Activated CD4-positive, alpha-beta T cell treated with anti-CD3 and anti-CD28 coated beads for 1 hour (primary cell): Measurements from ENCODE around the gene EDEM1.
"Not testable (repeated sequence)": the region's sequence is repeated elsewhere in the genome, so short reads cannot be mapped to it uniquely, and the experiment has no call there.

Experiments
- DNase-seq: peaks from one replicate; pipeline ENCODE4 v3.0.0-alpha.2; 2020

EDEM1 gene

DNA sequence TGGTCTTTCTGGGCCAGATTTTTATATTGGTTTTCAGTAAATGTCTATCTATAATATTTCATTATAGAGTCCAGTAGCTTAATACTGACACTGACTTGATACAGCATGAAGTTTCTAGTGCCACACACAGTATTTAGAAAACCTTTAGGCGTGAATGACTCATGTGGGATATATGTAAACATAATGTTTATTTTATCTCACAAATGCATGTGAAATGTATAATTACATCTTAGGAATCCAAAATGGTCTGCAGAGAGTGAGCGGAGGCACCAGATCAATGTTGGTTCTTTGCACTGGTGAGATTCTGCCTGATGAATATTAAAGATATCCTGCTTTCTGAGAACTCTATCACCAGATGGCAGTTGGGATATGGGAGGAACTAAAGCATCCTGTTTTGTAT, 8.5 kb upstream of the EDEM1 start:
- not testable (repeated sequence) for DNase-seq

DNA sequence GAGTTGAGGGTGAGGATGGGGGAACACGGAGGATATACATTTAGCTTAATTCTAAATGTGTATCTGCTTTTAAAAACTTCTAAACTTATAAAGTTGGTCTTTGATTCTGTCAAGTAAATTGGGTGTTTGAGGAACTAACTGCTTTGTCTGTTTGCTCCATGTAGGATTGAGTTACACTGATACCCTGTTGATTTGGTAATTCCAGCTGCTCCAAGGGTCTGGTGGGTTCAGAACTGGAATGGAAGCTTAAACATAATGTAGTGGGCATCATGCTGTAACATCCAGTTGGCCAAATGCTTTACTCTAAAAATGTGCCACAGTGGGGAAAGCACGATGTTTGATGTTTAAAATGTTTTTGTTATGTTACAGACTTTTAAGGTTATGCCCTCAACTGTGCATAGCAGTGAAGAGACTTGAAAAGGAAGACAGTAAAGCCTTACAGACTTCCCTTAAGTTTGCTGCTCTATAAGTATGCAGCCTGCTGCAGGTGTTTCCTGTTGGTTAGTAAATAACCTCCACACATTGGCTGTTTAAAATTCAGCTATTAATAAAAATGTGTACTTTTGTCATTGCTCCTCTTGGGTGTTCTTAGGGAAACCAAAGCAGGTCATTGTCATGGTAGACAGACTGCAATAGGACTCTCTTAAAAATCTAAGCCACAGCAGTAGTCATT, 5.9 kb upstream of the EDEM1 start:
- no peak for DNase-seq

DNA sequence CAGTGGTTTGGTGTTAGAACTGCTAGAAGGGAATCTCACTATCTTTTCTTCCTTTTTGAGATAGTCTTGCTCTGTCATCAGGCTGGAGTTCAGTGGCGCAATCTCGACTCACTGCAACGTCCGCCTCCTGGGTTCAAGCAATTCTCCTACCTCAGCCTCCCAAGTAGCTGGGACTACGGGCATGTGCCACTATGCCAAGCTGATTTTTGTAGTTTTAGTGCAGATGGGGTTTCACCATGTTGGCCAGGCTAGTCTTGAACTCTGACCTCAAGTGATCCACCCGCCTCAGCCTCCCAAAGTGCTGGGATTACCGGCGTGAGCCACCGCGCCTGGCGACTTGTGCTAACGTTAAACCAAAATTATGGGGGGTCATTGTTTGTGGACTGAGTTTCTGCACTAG, 3.8 kb upstream of the EDEM1 start:
- DNase-seq: not testable (repeated sequence)

DNA sequence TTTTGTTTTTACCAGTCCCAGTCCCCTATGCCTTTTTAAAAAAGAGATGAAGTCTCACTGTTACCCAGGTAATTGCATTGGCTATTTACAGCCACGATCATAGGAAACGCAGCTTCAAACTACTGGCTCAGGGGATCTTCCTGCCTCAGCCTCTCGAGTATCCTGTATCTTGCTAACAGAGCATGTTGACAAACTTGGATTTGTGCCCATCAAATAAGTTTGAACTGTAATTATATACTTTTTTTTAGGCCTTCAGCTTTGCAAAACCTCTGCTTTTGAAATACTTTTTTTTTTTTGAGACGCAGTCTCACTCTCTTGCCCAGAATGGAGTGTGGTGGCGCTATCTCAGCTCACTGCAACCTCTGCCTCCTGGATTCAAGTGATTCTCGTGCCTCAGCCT, 3.0 kb upstream of the EDEM1 start:
- no peak for DNase-seq

DNA sequence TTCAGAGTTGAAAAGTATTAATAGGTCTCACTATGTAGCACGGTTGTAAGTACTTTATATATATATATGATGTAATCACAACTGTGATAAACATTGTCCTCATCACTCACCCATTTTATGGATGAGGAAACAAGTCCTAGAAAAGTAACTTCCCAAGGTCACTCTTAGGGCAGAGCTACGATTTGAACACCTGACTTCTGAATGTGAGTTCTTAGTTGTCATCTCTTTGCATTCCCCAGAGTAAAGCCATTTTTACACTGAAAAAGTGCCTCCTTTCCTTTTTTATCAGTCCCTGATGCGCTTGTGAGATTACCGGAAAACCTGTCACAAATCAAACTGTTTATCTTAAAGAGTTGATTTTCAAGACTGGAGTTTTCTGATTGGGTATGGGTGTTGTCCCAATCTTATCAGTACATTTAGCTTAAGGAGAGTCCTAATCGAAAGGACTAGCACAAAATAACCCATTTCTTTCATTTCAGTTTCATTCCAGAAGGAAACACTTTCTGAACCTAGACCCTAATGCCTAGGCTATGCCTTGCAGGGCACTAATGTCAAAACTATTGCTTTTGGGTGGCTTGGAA, 2.3 kb upstream of the EDEM1 start:
- no peak for DNase-seq

DNA sequence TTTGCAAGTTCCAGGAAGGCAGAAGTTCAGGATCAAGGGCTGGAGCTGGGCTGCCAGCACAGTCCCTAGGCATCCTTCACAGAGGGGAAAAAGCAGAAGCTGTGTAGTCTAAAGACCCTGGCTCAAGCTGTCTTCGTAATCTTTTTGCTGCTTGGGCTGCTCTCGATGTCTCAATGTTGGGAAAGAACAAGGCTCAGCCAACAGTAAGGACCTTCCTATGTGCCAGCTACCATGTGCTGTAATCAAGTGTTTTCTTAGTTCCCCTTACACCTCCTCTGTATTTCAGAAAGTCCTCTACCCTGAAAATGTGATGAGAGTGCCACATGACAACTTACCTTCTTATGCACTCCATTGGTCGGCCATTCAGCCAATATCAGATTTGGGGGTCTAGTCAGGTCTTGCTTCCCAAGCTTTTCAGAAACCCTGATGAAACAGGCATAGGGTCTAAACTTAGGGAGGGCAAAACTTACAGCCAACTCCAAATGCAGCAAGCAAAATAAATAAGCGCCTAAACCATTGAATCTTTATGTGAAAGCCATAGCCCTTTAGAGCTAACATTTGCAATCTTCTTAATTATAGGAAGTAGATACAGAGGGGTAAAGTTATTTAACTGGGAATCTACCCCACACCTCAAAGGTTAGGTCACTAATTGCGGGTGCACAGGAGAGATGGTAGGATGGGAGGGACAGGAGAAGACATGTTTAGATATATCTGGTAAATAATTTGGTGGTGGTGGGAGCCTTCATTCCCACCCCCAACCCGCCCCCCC, 1.2 kb upstream of the EDEM1 start:
- no peak for DNase-seq

DNA sequence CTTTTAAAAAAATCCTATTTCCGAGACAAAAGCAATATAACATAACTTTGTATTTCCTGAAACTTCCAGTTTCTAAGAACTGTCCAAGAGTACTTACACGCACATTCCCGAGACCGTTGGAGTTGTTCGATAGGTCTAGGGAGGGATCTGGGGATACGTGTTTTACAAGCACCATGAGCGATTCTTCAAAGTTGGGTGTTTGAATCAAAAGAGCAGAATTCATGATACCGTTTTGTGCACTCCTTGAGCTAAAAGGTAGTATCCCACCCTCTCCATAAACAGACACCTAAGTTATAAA, 700 bp upstream of the EDEM1 start:
- DNase-seq: no peak

DNA sequence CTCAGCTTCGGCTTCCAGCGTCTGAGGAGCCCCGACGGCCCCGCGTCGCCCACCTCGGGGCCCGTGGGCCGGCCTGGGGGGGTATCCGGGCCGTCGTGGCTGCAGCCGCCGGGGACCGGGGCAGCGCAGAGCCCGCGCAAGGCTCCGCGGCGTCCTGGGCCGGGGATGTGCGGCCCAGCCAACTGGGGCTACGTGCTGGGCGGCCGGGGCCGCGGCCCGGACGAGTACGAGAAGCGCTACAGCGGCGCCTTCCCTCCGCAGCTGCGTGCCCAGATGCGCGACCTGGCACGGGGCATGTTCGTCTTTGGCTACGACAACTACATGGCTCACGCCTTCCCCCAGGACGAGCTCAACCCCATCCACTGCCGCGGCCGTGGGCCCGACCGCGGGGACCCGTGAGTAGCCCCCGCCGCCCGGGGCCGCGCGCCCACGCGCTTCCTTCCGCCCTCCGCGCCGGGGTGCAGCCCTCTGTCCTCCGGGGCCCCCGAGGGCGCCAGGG, 462 bp downstream of the EDEM1 start:
- peak; percentile 32 for DNase-seq

DNA sequence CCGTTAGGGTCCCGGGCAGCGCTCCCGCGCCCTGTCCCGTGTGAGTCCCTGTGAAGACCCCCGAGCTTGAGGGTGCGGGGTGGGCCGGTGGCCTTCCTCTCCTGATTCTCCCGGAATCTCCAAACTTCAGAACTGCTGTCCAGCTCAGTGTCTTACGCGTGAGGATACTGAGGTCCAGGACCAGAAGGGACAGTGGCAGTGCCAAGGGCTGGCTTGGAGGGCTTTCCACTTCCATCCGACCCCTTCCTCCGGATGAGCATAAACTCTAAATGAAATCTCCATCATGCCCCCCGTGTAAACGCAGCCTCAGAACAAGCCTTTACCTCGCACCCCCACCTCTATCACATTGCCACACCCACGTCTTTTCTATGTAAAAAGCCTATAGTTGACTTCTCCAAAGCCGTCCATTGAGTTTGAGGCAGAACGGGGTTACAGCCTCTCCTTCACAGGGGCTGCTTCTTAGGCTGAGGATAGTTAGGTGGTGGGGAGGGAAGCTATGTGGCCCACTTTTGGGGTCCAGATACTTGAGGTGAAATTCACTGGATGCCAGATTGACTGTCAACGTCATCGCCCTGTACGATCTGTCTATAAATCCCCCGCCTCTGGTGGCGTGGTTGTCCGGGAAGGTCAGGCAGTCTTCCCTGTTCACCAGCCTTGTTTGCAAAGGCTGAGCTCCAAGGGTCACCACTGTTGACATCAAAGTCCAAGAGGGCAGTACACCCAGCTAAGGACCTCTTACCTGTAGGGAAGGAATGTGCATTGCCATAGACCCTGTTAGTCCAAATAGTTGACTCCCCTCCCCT, 1.1 kb downstream of the EDEM1 start:
- DNase-seq: peak; percentile 42

DNA sequence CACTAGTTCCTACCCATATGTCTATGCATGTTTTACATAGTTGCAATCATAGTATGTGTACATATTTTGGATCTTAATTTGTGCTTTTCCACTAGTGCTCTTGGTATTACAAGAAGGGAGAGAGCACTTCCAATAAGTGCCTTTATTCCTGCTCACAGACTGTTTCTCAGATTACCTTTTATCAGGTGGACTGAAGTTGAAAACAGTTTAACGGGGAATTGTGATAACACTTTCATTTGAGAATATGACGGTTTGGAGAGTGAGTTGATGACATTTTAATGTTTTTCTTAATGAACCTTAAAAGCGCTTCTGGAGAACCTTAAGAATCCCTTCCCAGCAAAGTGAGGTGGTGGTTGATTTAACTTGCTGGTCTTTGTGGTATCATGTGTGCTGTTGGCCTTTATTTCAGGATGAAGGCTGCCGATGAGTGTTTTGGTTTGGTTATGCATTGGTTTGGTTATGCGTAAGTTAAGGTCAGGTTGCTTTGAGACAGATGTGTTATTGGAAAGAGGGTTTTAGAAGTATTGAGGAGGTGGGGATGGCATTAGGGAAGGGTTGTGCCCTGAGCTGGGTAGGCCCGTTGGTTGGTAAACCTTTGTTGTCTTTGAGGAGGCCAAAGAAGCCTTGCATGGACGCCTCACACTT, 2.8 kb downstream of the EDEM1 start:
- DNase-seq: no peak

DNA sequence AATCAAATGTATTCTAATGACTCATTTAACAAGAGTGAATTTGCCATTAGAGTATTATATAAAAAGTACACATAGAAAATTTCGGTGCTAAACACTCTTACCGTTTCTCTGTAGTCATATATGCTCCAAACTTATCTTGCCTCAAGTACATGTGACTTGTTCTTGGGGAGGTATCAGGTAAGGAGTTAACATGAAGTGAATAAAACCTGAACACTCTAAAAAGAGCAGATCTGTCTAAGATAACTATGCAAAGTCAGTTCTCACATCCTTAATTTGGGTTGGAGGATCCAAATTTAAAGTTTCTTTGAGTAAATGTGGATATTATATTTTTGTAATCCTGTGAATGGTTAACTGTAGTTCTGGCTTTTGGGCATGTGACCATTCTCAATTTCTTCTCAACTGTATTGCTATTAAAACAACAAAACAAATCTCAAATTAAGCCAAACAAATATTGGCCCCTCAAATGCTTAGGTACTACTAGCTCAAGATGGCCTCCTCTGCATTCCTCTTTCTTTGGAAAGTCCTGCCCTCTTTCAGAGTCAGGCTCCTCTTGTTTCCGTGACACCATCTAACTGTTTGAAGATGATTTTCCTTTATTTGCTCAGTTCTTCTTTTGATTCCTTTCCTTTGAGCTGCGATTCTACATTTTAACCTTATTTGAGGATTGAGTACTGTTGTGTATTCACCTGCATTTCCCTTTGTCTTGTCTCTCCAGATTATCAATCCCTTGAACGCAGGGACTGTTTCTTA, 4.2 kb downstream of the EDEM1 start:
- DNase-seq: no peak

DNA sequence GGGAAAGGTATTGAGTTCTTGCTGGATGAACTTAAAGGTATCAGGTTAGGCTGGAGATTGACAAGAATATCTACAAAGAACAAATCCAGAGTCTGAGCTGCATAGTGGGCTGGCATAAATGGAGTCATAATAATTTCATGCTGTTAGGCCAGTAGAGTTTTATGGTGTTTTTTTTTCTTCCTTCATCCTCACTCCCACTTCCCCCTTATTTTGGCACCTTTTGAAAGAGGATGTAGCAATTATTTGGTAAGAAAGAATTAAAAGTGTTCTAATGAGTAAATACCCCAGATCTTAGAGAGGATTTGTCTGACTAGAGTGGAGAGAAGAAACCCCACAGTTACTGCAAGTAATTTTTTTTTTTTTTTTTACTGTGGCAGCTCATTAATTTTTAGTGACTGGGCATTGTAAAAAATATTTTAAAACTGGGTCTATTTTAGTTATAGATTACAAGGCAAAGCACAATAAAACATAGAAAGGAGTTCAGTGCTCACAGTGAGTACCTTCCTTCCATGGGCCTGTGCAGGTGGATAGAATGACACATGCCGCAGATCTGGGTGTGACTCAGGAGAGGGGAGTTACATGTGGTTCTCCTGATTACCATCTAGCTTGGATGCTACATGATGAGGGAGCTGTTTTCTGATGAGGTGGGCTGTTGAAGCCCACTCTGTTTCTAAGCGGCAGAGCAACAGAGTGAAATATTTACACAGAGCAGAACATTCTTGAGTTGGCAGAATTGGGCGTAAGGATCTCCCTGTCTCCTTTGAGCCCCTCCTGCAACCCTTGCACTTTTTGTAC, 5.3 kb downstream of the EDEM1 start:
- DNase-seq: no peak

DNA sequence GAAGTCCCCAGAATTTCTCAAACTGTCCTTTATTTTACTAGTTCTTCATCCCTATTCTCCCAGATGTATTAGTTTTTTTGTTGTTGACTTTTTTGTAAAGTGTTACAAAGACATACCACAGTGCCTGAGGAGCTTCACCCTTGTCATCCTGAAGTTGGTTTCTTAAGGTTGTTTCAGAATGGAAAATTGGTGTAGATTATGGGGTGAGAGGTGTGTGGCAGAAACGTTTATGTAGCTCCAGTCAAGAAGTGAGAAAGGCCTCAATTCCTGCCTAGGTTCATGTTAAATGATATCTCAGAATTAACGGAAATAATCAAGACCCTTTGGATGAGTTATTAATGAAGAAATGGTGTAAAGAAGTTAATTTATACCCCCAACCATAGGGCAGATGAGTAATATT, 6.8 kb downstream of the EDEM1 start:
- DNase-seq: no peak

DNA sequence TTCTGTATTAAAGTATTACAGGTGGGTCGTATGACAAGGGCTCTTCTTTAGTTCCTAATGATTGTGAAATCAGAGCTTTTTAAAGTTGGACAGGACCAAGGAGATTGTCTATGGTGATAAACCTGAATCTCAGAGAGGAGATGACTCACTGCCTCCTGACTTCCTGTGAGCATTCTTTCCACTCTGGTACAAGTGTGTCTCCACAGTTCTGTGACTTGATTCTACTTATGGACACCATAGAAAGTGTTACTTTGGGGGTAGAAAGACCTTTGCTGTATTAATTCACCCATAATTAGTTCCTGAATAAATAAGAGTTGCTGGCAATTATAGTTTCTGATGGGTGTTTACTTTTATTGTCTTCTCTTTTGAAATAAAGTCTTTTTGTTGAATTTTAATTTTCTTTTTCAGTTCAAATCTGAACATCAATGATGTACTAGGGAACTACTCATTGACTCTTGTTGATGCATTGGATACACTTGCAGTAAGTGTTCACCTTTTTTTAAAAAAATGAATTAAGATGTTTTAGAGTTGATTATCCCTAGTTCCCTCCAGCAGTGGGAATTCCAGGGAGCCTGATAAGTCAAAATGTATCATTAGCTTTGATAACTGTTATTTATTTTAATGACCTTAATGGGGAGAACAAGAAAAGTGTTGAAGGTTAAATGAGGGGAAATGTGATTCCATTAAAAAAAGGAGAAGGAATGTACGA, 7.4 kb downstream of the EDEM1 start:
- no peak for DNase-seq

DNA sequence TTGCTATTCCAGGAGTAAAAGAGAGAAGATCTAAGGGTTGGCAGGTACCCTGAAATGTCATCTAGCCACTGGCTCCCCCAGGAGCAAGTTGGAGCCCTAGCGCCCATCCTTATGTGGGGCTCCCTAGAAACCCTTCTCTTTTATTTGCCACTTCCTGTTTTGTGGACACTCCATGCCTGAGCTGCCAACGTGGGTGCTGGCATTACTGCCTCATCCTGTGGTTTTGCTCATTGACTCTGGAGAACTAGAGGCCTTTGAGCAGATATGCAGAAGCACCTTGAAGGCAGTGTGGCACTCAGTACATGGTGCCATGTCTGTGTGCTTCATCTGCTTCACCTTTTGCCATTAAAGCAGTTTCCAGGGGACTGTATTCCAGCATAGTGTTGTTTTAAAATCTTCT, 8.1 kb downstream of the EDEM1 start:
- DNase-seq: no peak

DNA sequence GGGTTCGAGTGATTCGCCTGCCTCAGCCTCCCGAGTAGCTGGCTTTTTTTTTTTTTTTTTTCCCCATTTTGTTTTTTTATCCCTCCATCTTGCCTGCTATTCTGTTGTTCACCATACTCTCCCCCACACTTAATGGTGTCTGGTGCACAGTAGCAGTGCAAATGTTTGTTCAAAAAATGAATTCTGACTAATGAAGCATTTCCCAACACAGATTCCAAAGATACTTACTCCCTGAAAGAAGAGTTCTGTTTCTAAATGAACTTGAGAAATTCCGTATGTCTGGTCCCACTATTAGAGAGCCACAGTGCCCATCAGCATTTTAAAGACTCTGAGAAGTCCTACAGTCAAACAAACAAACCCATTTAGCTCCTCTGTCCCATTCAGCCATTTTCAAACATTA, 9.5 kb downstream of the EDEM1 start:
- no peak for DNase-seq

DNA sequence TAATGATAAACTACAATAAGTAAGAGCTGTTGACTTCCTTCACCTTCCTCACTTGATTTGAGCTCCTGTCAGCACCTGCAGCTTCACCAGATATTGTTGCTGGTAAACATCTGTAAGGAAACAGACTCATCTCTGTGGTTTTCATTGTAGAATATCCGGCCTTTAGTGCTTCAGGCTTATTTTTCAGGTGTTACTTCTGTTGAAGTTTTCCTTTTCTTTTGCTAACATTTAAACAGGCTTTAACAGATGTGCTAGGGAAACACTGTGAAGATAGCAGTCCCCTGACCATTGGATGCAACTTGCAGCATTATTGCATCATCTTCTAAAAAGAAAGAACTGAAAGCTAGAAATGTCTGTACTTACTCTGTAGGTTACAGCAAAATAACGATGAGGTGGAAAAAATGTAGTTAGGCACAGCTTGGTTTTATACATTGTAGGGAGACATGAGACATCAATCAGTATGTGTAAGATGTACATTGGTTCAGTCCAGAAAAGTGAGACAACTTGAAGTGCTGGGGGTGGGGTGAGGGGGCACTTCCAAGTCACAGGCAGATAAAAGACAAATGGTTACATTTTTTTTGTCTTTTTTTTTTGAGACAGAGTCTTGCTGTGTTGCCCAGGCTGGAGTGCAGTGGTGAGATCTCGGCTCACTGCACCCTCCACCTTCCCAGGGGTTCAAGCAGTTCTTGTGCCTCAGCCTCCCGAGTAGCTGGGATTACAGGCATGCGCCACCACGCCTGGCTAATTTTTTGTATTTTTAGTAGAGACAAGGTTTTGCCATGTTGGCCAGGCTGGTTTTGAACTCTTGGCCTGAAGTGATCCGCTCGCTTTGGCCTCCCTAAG, 10.2 kb downstream of the EDEM1 start:
- DNase-seq: no peak

DNA sequence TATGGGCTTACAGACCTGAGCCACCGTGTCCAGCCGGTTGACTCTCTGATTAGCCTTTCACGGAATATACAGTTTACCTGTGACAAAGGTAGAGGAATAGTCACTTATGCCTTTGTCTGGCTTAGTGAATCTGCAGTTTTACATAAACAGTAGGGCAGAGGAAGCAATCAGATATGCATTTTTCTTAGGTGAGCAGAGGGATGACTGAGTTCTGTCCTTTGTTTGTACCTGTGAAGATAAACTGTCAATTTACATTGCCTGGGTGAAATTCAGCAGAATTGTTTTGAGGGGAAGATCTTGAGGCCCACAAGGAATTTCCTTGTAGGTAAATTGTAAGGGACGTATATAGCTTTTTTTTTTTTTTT, 10.8 kb downstream of the EDEM1 start:
- no peak for DNase-seq

DNA sequence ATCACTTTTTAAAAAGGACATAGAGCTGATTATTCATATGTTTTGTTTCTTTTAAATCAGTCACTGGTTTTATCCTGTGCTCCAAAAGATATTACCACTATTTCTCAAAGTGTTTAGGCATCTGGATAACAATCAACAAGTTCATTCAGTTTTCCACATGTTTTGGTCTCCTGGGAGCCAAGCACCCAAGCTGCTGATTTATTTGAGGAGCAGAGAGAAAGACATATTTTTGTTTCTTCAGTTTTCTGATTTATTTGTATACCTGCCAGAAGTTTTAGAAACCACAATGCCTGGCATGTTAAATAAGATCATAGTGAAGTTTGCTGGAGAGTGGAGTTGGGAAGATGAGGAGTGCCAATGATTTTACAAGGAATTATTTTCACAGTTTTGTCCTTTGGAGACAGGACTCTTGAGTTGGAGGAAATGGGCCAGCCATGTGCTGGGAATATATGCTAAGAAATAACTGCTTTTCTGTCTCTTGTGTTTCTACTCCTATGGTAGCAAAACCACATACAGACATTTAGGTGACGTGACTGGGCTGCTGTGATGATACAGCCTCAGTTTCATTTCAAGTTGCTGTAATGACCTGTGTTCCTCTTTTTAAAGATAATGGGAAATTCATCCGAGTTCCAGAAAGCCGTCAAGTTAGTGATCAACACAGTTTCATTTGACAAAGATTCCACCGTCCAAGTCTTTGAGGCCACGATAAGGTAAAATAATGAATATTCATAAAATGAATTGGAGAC, 11.7 kb downstream of the EDEM1 start:
- DNase-seq: no peak
